GM20000 (cell line): ENCODE data around the gene CALN1.
A peak's percentile ranks its signal among the peaks of the same experiment; 100 is the strongest.
"Not testable (repeated sequence)": the region's sequence is repeated elsewhere in the genome, so short reads cannot be mapped to it uniquely, and the experiment has no call there.

Experiments used
- DNase-seq: peaks from one replicate; pipeline ENCODE4 v3.0.0; 2012; ENCODE audit warnings: low spot score
- CTCF ChIP-seq: IDR thresholded peaks from 2 replicates; pipeline ENCODE4 v1.5.1; 2012; ENCODE audit warnings: mild to moderate bottlenecking, control low read depth; ENCODE audit errors: extremely low read depth, missing control alignments

Gene CALN1

DNA sequence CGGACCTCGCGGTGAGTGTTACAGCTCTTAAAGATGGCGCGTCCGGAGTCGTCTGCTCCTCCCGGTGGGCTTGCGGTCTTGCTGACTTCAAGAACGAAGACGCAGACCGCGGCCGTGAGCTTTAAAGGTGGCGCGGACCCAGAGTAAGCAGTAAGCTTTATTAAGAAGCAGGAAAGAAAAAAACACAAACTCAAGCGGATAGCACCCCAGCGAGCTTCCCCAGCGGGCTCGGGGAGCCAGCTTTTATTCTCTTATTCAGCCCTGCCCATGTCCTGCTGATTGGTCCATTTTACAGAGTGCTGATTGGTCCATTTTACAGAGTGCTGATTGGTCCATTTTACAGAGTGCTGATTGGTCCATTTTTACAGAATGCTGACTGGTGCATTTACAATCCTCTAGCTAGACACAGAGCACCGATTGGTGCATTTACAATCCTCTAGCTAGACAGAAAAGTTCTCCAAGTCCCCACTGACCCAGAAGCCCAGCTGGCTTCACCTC is at the start of gene CALN1:
Gene CALN1, minus strand, starts transcription at position 218 of the 498 bp plus-strand sequence.
- not testable (repeated sequence) for DNase-seq

DNA sequence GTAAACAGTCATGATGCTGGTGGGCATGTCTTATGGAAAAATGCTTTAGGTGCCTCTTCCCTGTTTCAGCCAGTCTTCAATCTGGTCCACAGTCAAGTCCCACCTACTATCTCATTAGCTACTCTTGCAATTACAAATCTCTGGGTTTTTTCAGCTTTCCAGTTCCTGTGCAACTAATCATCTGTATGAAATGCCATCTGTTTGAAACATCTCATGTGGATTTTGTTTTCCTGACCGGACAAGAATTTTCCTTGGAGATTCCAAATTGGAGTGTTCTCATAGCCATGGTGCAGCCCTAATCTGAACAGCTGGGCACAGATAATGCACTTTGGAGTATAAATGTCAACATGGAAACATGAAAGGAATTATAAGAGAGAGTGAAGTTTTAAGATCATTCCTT is 41.3 kb upstream of the CALN1 start:
- no peak for DNase-seq
- TF ChIP-seq CTCF = no peak

- TF ChIP-seq CTCF = no peak
- no peak for DNase-seq
Observed at GRCh38 chr7:72447465-72448204, 35.5 kb upstream of the CALN1 start.

DNA sequence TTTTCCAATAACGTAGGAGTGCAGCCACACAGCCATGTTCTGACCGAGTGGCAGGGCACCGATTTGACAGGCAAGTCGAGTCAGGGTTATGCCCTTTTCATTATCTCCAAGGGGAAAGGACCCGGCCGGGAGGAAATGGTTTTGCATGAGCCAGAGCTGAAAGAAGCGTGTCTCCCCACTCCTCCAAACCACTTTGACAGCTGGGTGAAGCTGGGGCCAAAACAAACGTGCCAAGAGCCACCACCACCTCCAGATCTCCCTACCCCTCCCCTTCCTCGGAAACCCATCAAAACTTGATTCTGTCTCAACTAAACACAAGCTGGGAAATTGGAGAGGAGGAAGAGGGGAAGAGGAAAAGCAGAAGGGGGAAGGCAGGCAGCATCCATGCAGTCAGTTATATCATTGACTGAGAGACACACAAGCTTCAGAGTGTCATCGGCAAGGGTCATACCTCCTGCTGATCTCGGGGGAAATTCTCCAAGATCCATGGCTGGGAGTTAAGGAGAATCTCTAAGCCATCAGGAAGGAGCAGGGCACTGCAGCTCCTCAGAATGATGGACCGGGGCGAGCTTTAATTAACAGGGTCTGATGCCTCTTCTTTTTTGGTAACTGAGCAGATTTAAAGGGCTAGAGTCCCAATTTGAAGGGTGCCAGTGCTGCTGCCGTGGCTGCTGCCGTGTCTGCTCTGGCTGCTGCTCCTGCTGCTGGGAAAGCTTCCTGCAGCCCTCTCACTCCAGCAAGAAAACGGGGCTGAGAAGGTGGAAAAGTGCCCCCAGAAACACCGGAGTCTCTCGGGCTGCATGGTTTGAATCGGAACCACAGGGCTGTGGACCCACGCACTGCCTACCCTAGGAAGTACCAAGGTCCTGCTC is 34.7 kb upstream of the CALN1 start:
- no peak for TF ChIP-seq CTCF

GRCh38 chr7:72446131-72446530 is 34.0 kb upstream of the CALN1 start:
- TF ChIP-seq CTCF = no peak
- no peak for DNase-seq

More for the DNA sequence above, 34.7 kb upstream of the CALN1 start:
- DNase-seq = no peak

DNA sequence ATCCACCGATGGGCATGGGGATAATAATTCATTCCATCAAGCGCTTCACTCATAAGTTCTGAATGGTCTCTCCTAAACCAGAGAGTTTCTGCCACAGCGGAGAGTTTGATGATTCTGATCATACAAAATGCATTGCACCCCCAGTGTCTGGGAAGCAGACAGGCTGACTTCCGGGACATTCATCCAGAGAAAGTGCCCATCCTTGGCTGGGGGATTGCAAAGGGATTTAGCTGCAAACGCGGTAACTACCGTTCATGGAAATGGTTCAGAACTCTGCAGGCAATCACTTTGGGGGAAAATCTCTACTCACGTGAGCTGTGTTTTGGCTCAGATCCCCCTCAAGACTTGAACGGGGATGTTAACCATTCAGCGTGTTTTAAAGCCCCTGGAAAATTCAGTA is 33.4 kb upstream of the CALN1 start:
- no peak for TF ChIP-seq CTCF
- DNase-seq = no peak

GRCh38 chr7:72445075-72445474 is 32.9 kb upstream of the CALN1 start:
- no peak for TF ChIP-seq CTCF
- DNase-seq = peak; percentile 34
